GM12865 (cell line): ENCODE results near the gene SEMA6D.

ENCODE experiments used
- DNase-seq: peaks from one replicate; pipeline ENCODE4 v3.0.0; 2010; ENCODE audit warnings: low read depth
- H3K4me3 ChIP-seq: 2 replicates; pipeline ENCODE4 v1.5.1; 2011; ENCODE audit warnings: mild to moderate bottlenecking, low read depth, low read length, control low read depth
- TF ChIP-seq, protein P1 (sequence below): IDR thresholded peaks from 2 replicates; pipeline ENCODE4 v1.5.1; 2011; ENCODE audit warnings: low read length, control low read depth, low read depth, inconsistent platforms; ENCODE audit not compliant: insufficient read depth; ENCODE audit errors: missing control alignments

The SEMA6D gene

DNA sequence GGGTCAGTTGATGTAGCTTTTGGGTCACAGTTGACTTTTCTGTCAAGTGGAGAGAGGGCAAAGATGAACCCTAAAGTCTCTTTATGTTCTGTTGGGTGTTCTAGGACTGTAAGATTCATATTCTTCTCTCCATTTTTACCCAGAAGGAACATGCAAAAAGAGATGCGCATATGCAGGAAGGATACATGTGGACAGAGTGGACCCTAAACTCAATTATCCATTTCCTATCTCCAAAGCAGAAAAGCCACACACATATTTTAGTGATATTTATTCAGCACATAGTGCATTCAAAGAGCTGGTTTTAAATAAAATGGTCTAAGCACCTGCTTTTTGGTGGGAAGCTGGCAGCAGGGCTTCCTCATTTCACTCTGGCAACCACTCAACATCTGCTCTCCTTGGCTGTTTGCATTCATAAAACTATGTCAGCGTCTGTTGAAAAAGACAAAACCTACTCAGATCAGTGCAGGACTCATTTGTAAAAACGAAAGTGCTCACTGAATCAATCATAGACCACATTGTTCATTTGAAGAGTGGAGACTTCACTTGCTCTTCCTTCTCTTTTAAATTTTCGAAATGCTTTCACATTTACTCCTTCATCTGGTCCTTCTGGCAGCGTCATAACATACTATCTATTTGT is 96.6 kb downstream of the SEMA6D start:
- no peak overlapping the region for H3K4me3 ChIP-seq
- DNase-seq: peak; percentile 83
- TF ChIP-seq, protein P1, sequence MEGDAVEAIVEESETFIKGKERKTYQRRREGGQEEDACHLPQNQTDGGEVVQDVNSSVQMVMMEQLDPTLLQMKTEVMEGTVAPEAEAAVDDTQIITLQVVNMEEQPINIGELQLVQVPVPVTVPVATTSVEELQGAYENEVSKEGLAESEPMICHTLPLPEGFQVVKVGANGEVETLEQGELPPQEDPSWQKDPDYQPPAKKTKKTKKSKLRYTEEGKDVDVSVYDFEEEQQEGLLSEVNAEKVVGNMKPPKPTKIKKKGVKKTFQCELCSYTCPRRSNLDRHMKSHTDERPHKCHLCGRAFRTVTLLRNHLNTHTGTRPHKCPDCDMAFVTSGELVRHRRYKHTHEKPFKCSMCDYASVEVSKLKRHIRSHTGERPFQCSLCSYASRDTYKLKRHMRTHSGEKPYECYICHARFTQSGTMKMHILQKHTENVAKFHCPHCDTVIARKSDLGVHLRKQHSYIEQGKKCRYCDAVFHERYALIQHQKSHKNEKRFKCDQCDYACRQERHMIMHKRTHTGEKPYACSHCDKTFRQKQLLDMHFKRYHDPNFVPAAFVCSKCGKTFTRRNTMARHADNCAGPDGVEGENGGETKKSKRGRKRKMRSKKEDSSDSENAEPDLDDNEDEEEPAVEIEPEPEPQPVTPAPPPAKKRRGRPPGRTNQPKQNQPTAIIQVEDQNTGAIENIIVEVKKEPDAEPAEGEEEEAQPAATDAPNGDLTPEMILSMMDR: no peak

DNA sequence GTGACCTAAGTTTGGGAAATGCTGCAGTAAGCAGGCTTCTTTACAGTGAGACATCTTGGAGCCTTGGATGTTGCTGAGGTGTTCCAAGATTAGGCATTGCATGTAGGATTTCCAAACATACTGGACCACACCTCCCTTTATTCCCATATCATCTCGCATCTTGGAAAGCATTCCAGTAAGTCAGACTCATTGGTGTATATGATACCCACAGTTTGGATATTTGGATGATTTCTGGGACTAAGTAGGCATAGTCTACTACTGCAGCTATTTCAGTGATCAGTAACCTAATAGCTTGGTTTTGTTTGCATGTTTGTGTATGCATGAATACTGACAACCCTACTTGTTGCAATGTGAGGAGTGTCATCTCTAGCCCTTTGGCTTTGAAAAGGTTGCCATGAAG is 97.3 kb downstream of the SEMA6D start:
- no peak for DNase-seq
- no peak overlapping the region for H3K4me3 ChIP-seq
- TF ChIP-seq, protein P1: no peak

DNA sequence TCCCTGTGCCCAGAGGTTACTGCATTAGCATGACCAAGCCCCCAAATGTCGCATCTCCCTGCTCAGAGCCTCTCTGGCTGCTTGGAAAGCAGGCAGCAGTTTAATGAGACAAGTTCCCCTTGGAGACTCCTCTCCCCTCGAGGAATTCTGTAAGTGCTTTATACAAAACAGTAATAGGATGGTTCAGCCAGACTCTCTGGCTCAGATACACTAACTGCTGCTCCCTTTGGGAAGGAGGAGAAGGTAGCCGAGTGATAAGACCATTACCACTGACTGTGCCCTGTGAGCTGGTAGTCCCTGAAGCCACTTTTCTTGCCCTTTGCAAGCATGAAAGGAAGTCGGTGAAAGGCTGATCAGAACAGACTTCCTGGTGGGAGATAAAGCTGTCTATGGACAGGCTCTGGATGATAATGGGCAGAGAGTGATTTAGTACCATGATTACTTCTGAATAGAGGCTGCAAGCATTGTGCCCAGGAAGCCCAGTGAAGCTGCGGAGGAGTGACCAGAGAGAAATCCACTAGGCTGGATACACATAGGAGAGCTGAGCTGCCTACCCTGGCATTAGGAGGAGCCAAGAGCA is 100.8 kb downstream of the SEMA6D start:
- no peak for DNase-seq
- no peak overlapping the region for H3K4me3 ChIP-seq
- TF ChIP-seq, protein P1: no peak

DNA sequence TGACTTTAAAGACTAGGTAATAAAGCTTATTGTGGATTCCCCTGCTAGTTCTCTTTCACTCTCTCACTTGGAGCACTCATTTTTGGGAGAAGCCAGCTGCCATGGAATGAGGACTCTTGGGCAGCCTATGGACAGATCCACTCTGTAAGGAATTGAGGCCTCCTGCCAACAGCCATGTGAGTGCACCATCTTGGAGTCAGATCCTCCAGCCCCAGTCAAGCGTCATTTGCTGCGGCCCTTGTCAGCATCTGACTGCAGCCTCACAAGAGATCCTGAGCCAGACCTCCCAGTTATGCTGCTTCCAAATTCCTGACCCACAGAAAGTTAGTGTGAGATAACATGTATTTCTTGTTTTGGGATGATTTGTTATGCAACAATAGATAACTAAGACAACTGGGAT is 101.9 kb downstream of the SEMA6D start:
- TF ChIP-seq, protein P1: no peak
- H3K4me3 ChIP-seq: no peak overlapping the region

DNA sequence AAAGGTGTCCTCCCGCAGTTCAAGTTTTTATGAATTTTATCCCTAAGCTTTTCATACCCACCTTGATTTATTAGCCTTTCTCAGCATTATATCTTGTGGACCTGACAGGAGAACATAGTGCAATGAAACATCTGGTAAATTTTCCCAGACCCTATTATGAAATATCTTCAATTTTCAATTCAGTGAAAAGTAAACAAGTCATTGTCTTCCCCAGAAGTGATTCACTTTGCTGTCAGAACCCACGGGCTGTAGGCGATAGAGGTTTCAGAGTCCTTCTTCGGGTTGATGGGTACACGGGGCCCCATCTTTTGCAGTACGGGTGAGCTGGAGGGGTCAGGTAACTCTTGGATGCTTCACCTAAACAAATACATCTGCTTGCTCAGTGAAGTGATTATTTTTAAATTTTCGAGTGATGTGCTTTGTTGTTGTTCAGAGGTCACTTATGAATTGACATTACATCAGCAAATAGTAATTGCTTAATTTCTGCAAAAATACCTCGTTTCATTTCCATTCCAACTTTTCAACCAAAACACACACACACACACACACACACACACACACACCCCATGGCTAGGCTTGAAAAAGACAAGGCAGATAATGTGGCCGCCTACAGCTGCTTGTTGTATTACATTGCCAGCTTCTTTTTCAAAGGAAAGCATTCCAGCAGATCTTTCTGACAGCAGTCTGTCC is 102.9 kb downstream of the SEMA6D start:
- no peak overlapping the region for H3K4me3 ChIP-seq
- no peak for DNase-seq
- TF ChIP-seq, protein P1: no peak

More for the DNA sequence above, 101.9 kb downstream of the SEMA6D start:
- DNase-seq: no peak

DNA sequence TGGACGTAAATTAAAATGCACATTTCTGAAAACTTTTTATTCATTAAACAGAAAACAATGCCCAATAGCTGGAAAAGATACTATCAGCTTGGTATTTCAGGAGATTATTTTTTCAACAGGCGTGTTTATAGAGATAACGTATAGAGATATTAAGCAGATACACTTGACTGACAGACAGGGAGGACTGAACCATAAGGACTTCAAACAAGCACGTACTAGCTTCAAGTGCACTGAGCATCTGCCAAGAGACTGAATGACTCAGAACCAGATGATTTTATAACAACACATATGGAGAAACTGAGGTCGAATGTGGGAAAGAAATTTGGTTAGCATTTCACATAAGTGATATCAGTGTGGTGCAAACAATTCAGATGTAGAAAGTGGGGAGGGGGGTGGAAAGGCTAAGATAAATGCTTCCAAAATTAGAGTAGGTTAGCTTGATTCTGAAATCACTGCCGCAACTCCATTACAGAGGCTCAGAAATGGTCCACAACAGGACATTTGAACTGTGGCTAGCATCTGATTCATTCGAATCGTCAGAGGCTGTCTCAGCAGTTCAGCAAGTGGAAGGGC is 103.5 kb downstream of the SEMA6D start:
- peak; percentile 23 for DNase-seq
- TF ChIP-seq, protein P1: no peak
- no peak overlapping the region for H3K4me3 ChIP-seq
